Ovary (tissue), 3 donors: ENCODE measurements around the gene ARID3C.

Experiments used
- EP300 ChIP-seq: sonication (generic); formaldehyde crosslinking; IDR thresholded peaks from one replicate; pipeline ENCODE4 v1.6.1; 2017; ENCODE audit warnings: antibody characterized with exemption
- POLR2A ChIP-seq: fragments of 450-650 bp; IDR thresholded peaks from one replicate; pipeline ENCODE4 v1.6.1; 2017; ENCODE audit warnings: antibody characterized with exemption, mild to moderate bottlenecking, moderate library complexity
- TF ChIP-seq, protein P1 (sequence below), 3 donors: fragments of 450-650 bp in 2 of 3; fragments of 200-600 bp in 1 of 3; IDR thresholded peaks; one replicate each; pipeline versions ENCODE4 v1.5.1 to v1.8.0; 2016 to 2022; ENCODE audit warnings: antibody characterized with exemption in 3 of 3, mild to moderate bottlenecking in 1 of 3
- donor health status: DM: no; HTN: no; CAD: no.

DNA sequence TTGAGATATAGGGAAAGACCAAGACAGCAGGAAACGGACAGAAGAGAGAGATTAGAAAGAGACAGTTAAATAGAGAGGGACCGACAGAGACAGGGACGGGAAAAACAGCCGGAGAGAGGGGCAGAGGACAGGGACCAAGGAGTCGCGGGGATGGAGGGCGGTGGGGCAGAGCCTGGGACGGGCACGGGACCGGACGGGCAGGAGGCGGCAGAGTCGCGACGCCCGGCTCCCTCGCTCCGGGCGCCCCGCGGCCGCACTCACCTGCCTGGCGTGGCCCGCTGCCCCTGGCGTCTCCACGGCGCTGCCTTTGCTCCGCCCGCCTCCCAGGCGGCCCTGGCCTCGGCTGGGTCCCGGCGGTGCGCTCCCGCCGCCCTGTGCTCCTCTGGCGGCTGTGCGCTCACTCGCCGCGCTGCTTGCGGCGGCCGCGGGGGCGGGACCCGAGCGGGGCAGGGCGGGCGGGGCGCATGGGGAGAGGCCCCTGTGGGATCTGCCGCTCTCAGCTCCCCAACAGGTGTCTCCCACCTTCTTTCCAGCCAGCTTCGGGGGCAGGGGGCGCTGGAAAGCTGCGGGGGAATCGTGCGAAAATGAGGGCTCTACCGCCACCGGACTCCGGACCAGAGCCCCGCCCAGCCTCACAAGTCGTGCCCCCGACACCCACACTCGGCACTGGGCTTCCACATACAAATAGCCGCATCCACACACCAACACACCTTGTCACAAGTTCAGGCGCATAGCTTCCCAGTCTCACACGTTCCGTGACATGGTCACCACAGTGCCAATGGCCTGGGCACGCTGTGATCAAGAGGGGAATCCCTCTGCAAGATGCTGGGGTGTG, at the start of gene ARID3C:
- TF ChIP-seq, protein P1, sequence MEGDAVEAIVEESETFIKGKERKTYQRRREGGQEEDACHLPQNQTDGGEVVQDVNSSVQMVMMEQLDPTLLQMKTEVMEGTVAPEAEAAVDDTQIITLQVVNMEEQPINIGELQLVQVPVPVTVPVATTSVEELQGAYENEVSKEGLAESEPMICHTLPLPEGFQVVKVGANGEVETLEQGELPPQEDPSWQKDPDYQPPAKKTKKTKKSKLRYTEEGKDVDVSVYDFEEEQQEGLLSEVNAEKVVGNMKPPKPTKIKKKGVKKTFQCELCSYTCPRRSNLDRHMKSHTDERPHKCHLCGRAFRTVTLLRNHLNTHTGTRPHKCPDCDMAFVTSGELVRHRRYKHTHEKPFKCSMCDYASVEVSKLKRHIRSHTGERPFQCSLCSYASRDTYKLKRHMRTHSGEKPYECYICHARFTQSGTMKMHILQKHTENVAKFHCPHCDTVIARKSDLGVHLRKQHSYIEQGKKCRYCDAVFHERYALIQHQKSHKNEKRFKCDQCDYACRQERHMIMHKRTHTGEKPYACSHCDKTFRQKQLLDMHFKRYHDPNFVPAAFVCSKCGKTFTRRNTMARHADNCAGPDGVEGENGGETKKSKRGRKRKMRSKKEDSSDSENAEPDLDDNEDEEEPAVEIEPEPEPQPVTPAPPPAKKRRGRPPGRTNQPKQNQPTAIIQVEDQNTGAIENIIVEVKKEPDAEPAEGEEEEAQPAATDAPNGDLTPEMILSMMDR (IDR thresholded peaks at IDR 0.05) = no peak
- no peak for TF ChIP-seq POLR2A
- TF ChIP-seq EP300 = no peak
